ENCODE measurements around the gene NPAS1. TPM values are rescaled to one million over a fixed set of nuclear protein-coding genes. Genes with fewer than 3 reads are reported as not detected.

NPAS1 gene
- total RNA-seq, 1 donor from 2014 or later: 1.2 TPM

- peaks cover 20% of the 10 kb centered on the region for H3K36me3 Mint-ChIP-seq
- no peak overlapping the region for H3K4me3 Mint-ChIP-seq
- H3K27ac ChIP-seq: no peak overlapping the region
Observed at GRCh38 chr19:47068876-47069406, 49.3 kb downstream of the NPAS1 start.

GRCh38 chr19:47069795-47070194 lies 50.2 kb downstream of the NPAS1 start:
- Histone ChIP-seq H4K20me1 (ENCODE audit: low read depth) (peaks cover 29% of the 10 kb centered on the region), H3K27ac (no peak overlapping the region), H3K79me2 (ENCODE audit: low read depth) (peaks cover 3% of the 10 kb centered on the region), H3K4me2 (no peak overlapping the region), H3K36me3 (no peaks in the 10 kb centered on the region), H3K4me3 (no peak overlapping the region), H3K27me3 (no peaks in the 10 kb centered on the region), H3K9me3 (ENCODE audit: low read depth) (no peaks in the 10 kb centered on the region), H3K4me1 (no peaks in the 10 kb centered on the region), H3K9ac (no peak overlapping the region), H2AFZ (replicated peaks) (no peak overlapping the region), H3F3A (ENCODE audit: low read depth) (no peaks in the 10 kb centered on the region)
- H3K9me3 Mint-ChIP-seq: no peaks in the 10 kb centered on the region
- H3K4me1 Mint-ChIP-seq: no peaks in the 10 kb centered on the region
- no peak for TF ChIP-seq EZH2phosphoT487 (IDR thresholded peaks at IDR 0.05)
- TF ChIP-seq CTCF (IDR thresholded peaks at IDR 0.05): no peak
- TF ChIP-seq EZH2 (IDR thresholded peaks at IDR 0.05): no peak
- no peak for DNase-seq (ENCODE audit: low spot score)
- peaks cover 19% of the 10 kb centered on the region for H3K36me3 Mint-ChIP-seq
- no peak overlapping the region for H3K27ac Mint-ChIP-seq
- H3K4me3 Mint-ChIP-seq: no peak overlapping the region
- H3K27me3 Mint-ChIP-seq (ENCODE audit: insufficient read depth, low read depth): peaks cover 2% of the 10 kb centered on the region

More at GRCh38 chr19:47068876-47069406, 49.3 kb downstream of the NPAS1 start:
- H3K27me3 Mint-ChIP-seq (ENCODE audit: insufficient read depth, low read depth): peaks cover 2% of the 10 kb centered on the region
- no peak for DNase-seq (ENCODE audit: low spot score)
- Histone ChIP-seq H3K9ac (no peak overlapping the region), H3K4me2 (no peak overlapping the region), H3K4me1 (no peaks in the 10 kb centered on the region), H4K20me1 (ENCODE audit: low read depth) (peaks cover 25% of the 10 kb centered on the region), H3K36me3 (no peaks in the 10 kb centered on the region), H3K9me3 (ENCODE audit: low read depth) (no peaks in the 10 kb centered on the region), H3K4me3 (no peak overlapping the region), H3F3A (ENCODE audit: low read depth) (peaks cover 8% of the 10 kb centered on the region), H3K27me3 (no peaks in the 10 kb centered on the region), H3K79me2 (ENCODE audit: low read depth) (no peaks in the 10 kb centered on the region), H2AFZ (replicated peaks) (no peak overlapping the region)
- TF ChIP-seq EZH2phosphoT487 (IDR thresholded peaks at IDR 0.05): no peak
- TF ChIP-seq CTCF (IDR thresholded peaks at IDR 0.05): no peak
- no peak for TF ChIP-seq EZH2 (IDR thresholded peaks at IDR 0.05)
- no peaks in the 10 kb centered on the region for H3K4me1 Mint-ChIP-seq
- H3K9me3 Mint-ChIP-seq: no peaks in the 10 kb centered on the region
- no peak overlapping the region for H3K27ac Mint-ChIP-seq

DNA sequence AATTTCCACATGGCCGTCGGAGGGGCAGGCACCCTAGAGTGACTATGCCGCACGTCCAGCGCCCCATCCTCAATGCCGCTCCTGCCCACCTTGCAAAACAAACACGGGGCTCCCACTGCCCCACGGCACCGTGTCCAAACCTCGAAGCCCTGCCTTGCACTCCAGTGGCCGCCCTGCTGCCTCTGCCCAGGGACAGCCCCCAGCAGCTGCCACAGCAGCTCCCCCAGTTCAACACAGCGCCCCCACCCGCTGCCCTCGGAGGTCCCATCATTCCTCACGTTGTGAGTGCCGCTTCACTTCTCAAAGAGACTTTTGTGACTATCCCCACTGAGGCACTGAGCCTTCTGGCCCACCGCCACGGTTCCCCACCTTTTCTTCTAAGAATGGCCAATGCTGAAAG lies 51.1 kb downstream of the NPAS1 start:
- no peaks in the 10 kb centered on the region for H3K27me3 ChIP-seq
- Mint-ChIP-seq H3K27me3 (ENCODE audit: insufficient read depth, low read depth) (peaks cover 4% of the 10 kb centered on the region), H3K4me3 (no peak overlapping the region), H3K4me1 (peaks cover 3% of the 10 kb centered on the region), H3K27ac (peak overlapping the region; percentile 21), H3K36me3 (peaks cover 25% of the 10 kb centered on the region), H3K9me3 (no peaks in the 10 kb centered on the region)
- no peak for DNase-seq (ENCODE audit: low spot score)
- H3K9me3 ChIP-seq (ENCODE audit: low read depth): no peaks in the 10 kb centered on the region
- H3K4me3 ChIP-seq: no peak overlapping the region
- no peak overlapping the region for H3K27ac ChIP-seq
- peaks cover 36% of the 10 kb centered on the region for H4K20me1 ChIP-seq (ENCODE audit: low read depth)
- no peaks in the 10 kb centered on the region for H3K4me1 ChIP-seq
- no peaks in the 10 kb centered on the region for H3K36me3 ChIP-seq
- H3F3A ChIP-seq (ENCODE audit: low read depth): no peaks in the 10 kb centered on the region
- TF ChIP-seq EZH2 (IDR thresholded peaks at IDR 0.05) (no peak), CTCF (IDR thresholded peaks at IDR 0.05) (no peak), EZH2phosphoT487 (IDR thresholded peaks at IDR 0.05) (no peak)
- no peak overlapping the region for H3K4me2 ChIP-seq
- H2AFZ ChIP-seq (replicated peaks): no peak overlapping the region
- no peak overlapping the region for H3K9ac ChIP-seq
- H3K79me2 ChIP-seq (ENCODE audit: low read depth): peaks cover 5% of the 10 kb centered on the region
